CD1c-positive myeloid dendritic cell (primary cell): ENCODE results near the gene CT47B1.
"Not testable (repeated sequence)": the region's sequence is repeated elsewhere in the genome, so short reads cannot be mapped to it uniquely, and the experiment has no call there.

Experiments used
- DNase-seq: peaks from one replicate; pipeline ENCODE4 v3.0.0-alpha.2; 2016; ENCODE audit errors: extremely low spot score

Gene CT47B1

GRCh38 chrX:120875766-120876165, at the start of gene CT47B1:
Gene CT47B1, minus strand, starts transcription at chrX:120875866. Its CDS starts 196 bp downstream, at chrX:120875670.
- not testable (repeated sequence) for DNase-seq

- no peak for DNase-seq
These were observed 748 bp downstream of the CT47B1 start for GRCh38 chrX:120874678-120875557.

- DNase-seq: no peak
These were observed 18.4 kb downstream of the CT47B1 start for GRCh38 chrX:120857240-120857639.

- DNase-seq: no peak
These were observed 34.8 kb downstream of the CT47B1 start for GRCh38 chrX:120840827-120841226.

- DNase-seq: no peak
These were observed 36.2 kb downstream of the CT47B1 start for GRCh38 chrX:120839491-120839890.

GRCh38 chrX:120827213-120827612, 48.5 kb downstream of the CT47B1 start:
- DNase-seq: not testable (repeated sequence)

- DNase-seq: no peak
These were observed 50.5 kb downstream of the CT47B1 start for GRCh38 chrX:120825146-120825545.

GRCh38 chrX:120824021-120824420, 51.6 kb downstream of the CT47B1 start:
- no peak for DNase-seq

- no peak for DNase-seq
These were observed 52.1 kb downstream of the CT47B1 start for GRCh38 chrX:120823556-120823955.
